ENCODE results near the gene SLC38A10.

SLC38A10 gene

GRCh38 chr17:81222906-81223761 lies 72.0 kb downstream of the SLC38A10 start, which contains the start of gene CEP131:
Gene CEP131, minus strand, starts transcription at chr17:81222965. Its CDS starts 2,909 bp downstream, at chr17:81220056.
- DNase-seq, result peak; percentile 99

GRCh38 chr17:81222620-81222905 lies 72.5 kb downstream of the SLC38A10 start:
- DNase-seq, result no peak

- DNase-seq, result no peak
These were observed 73.1 kb downstream of the SLC38A10 start for GRCh38 chr17:81221842-81222619.

DNA sequence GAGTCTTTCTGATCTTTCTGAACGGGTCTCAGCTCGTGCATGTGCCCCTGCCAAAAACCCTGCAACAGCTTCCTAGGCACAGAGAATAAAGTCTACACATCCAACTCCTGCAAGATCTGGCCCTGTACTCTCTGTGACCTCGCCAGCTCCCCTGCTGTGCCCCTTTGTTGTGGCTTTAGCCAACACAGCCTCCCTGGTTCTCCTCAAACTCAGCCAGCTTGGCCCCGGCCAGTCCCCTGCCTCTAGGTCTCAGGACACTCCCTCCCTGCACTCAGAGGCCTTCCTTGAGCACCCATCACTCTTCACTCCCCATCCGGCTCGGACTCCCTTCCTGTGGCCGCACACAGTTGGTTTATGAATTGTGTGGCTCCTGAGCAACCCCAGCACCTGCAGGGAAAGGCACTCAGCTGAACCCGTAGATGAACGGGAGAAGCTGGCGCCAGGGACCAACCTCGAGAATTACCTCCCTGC lies 73.7 kb downstream of the SLC38A10 start:
- no peak for DNase-seq

DNA sequence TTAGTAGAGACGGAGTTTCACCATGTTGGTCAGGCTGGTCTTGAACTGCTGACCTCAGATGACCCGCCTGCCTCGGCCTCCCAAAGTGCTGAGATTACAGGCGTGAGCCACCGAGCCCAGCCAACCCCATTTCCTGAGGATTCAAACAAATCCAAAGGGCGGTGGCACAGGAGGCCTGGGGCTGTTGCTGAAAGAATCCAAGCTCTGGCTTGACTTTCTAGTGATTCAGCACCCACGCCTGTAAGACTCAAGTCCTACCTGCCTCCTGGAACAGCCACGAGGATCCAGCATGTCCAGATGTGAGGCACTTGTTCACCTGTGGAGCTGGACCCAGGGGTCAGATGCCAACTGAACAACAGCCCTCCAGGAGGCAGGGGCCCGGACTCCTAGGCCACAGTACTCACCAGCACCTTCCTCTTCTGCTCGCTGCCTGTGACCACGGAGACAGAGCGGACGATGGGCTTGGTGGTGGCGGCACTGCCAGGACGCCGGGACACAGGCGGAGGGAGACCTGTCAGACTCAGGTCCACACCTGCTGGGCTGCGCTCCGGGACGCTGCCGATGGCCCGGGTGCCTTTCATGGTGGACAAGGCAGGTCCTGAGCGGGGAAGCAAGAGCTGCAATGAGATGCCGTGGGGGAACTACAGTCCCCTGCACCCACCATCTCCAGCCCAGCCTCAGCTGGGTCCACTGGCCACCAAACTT lies 75.5 kb downstream of the SLC38A10 start:
- DNase-seq, result no peak

- DNase-seq, result no peak
These were observed 76.1 kb downstream of the SLC38A10 start for GRCh38 chr17:81218991-81219390.

GRCh38 chr17:81218459-81218858 lies 76.6 kb downstream of the SLC38A10 start:
- no peak for DNase-seq

DNA sequence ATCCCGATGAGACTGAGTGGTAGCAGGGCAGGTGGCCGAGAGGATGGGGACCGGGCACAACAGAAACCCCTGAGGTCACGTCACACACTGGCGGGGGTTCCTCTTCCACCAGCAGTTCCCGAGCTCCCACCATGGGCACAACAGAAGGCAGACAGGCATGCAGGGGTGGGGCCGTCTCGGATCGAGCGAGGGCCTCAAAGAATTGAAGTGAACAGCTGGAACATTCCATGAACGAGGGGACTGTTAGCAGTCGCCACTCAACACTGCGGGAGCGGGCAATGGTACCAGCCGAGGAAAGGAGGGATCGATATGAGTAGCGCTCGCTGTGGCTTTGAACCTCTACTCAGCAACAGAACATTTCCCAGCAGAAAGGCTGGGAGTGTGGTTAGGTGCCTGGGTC lies 77.6 kb downstream of the SLC38A10 start:
- no peak for DNase-seq

DNA sequence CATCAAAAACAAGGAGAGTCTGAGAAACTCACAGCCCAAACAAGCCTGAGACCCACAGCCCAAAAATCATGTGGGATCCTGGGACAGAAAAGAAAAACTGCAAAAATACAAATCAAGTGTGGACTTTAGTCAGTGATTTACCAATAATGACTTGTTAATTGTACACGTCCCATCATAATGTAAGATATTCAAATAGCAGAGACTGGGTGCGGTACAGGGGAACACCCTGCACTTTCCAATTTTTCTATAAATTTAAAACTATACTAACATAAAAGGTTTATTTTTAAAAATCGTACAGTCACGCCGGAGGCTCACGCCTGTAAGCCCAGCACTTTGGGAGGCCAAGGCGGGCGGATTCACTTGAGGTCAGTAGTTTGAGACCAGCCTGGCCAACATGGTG lies 81.1 kb downstream of the SLC38A10 start:
- DNase-seq, result no peak

- DNase-seq, result no peak
These were observed 82.7 kb downstream of the SLC38A10 start for GRCh38 chr17:81212365-81212764.

DNA sequence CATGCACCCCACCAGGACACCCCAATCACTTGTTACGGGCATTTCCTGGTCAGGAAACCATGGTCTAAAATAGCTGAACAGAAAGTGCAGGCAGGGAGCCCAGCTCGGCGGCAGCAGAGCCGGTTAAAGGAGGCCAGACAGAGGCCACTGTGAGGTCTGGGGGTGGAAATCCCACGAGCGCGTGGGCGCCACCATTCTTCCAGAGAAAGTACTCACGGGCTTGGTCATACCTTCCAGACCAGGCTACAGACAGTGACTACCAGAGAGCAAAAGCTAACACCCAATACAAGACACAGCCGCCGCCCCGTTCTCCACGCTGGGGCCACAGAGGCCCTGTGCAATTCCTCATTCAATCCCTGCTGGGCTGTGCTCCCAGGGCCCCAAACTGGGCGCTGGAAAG lies 84.2 kb downstream of the SLC38A10 start:
- no peak for DNase-seq

- no peak for DNase-seq
These were observed 84.6 kb downstream of the SLC38A10 start for GRCh38 chr17:81210466-81210865.

- DNase-seq, result no peak
These were observed 86.0 kb downstream of the SLC38A10 start for GRCh38 chr17:81209141-81209540.

DNA sequence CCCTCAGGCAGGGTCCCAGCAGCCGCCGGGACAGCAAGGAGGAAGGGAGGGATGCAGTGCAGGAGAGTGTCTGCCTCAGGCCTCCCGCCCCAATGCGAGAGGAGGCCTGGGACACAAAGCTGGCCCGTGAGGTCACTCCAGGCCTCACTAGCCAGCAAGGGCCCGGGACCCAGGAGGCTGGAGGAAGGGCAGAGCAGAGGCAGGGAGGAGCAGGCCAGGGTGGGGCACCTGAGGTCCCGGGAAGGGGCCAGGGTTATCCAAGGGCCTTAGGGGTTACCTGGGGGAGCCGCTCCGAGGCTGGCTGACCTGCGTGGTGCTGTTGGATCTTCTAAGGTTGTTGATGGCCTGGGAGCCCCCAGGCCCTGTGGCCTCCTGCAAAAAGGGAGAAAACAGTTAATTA lies 86.5 kb downstream of the SLC38A10 start:
- DNase-seq, result no peak

GRCh38 chr17:81207610-81208581 lies 87.2 kb downstream of the SLC38A10 start:
- DNase-seq, result no peak

DNA sequence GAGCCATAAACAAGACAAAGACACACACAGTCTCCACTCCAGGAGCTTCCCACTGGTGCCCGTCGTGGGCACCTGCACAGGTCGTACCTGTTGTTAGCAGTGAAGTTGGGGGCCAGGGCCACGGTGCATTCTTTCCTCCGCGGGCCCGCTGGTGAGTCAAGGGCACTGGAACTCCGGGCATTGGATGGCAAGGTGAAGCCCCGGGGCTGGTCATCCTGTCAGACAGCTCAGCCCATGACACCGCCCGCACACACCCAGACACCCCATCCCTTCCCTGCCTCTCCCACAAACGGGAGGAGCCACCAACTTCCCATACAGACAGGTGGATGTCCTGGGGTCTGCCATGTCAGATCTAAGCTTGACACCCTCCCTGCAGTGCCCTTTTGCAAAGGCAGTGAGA lies 88.5 kb downstream of the SLC38A10 start:
- no peak for DNase-seq

GRCh38 chr17:81206166-81206565 lies 88.9 kb downstream of the SLC38A10 start:
- no peak for DNase-seq

DNA sequence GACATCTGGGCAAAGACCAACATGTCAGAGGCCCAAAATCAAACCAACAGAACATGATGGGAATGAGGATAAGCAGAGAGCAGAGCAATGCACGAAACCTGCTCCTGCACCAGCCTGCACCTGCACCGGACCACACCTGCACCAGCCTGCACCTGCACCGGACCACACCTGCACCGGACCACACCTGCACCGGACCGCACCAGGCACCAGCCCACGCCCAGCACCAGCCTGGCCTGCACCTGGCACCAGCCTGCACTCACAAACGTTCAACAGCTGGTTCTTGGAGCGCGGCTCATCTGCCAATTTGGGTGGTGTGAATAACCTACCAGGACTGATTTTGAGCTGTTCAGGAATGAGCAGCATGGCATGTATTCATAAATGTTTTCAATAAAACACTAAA lies 90.5 kb downstream of the SLC38A10 start:
- no peak for DNase-seq

DNA sequence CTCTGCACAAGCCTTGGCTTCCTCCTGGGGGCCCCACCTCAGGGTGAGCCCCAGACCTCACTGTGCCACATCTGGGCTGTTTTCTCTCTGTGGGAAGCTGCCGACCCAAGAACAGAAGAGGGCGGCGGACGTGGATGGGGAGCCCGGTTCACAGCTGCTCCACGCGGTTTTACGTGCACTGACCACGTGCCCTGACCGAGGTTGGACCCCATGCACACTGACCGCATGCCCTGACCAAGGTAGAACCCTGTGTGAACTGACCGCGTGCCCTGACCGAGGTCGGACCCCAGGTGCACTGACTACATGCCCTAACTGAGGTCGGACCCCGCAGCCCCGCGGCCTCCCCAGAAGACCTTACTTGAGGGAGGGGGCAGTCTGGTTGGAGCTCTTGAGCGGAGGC lies 92.0 kb downstream of the SLC38A10 start:
- no peak for DNase-seq

GRCh38 chr17:81202318-81202717 lies 92.8 kb downstream of the SLC38A10 start:
- no peak for DNase-seq

- peak; percentile 59 for DNase-seq
These were observed 94.2 kb downstream of the SLC38A10 start for GRCh38 chr17:81200695-81201580.
